A549 treated with Hydrocortisone at 1 μM for 4 hours (cell line): Measurements from ENCODE around the gene ZNF622. TPM values are rescaled to one million over a fixed set of nuclear protein-coding genes. Genes with fewer than 3 reads are reported as not detected.

ENCODE experiments used
- total RNA-seq: library from RNA; stranded (reverse); fragments of 200-300 nt; extraction: Qiagen RNA extraction; gene quantifications from 5 replicates; pipeline ENCODE4 v1.2.3, GENCODE V29; 2022

Gene ZNF622, protein sequence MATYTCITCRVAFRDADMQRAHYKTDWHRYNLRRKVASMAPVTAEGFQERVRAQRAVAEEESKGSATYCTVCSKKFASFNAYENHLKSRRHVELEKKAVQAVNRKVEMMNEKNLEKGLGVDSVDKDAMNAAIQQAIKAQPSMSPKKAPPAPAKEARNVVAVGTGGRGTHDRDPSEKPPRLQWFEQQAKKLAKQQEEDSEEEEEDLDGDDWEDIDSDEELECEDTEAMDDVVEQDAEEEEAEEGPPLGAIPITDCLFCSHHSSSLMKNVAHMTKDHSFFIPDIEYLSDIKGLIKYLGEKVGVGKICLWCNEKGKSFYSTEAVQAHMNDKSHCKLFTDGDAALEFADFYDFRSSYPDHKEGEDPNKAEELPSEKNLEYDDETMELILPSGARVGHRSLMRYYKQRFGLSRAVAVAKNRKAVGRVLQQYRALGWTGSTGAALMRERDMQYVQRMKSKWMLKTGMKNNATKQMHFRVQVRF
- total RNA-seq: 62.6 to 71.2 TPM (median 69.2 TPM) in 5 replicates

DNA sequence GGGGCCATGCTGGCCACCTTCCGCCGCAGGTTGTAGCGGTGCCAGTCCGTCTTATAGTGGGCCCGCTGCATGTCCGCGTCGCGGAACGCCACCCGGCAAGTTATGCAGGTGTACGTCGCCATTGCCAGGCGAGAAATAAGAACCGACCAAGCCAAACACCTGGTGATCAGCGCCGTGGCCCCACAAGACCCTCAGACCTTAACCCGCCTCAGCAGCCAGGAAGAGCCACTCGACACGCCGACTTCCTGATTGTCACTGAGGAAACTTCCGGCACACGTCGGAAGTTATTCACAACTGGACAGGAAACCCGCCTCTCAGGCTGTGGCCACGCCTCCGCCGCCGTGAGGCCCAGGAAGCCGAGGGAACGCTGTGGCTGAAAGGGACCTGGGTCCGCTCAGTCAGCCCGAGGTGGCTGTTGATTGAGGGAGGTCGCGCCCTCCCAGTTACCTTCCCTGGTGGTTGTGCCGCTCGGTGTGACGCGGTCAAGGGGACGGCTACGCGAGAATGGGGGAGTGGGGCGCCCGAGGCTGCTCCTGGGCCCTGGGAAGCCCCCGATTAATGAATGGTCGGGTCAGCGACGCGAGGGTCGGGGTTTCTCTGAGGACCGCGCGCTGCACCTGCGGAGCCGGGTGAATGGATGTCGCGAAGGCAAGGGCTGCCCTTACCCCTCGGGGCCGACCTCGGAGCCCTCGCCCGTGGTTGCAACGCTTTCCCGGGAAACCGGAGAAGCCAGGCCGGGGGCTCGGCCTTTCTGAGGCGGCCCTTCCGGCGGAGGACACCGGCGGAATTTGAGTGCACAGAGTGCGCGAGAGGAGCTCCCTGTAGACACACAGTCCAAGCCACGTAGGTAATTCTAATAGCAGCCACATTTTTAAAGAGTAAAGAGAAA lies at the start of gene ZNF622:
Gene ZNF622, minus strand, starts transcription at position 257 of the 889 bp plus-strand sequence. Its CDS starts 135 bp downstream, at position 122.

Other genes starting within 250 kb of the ZNF622 start
- 2.6 to 4.7 TPM (median 3.6 TPM) in 5 replicates for gene RETREG1, start 151.2 kb upstream of the ZNF622 start, total RNA-seq